Measurements from ENCODE around the gene ACTG2.

GRCh38 chr2:73844087-73844486 lies 48.7 kb upstream of the ACTG2 start:
- TF ChIP-seq CTCF (IDR thresholded peaks at IDR 0.05) (no peak), POLR2A (IDR thresholded peaks at IDR 0.05) (no peak)
